IMR-90 (cell line): ENCODE data around the gene WDR89. TPM values are rescaled to one million over a fixed set of nuclear protein-coding genes. Genes with fewer than 3 reads are reported as not detected.

ENCODE experiments used
- ATAC-seq: fragments of 200-7000 bp; cut with Tn5 transposase; 2 replicates; pipeline ENCODE4 v1.9.1; 2020; ENCODE audit warnings: low read depth, mild to moderate bottlenecking, moderate library complexity
- BruUV-seq: library from RNA; stranded (reverse); fragments of 400-500 nt; replicated peaks from 2 replicates; lab custom pipeline; 2021; lab: Mats Ljungman, UMichigan
- CTCF ChIA-PET: fragments of 300-600 bp; formaldehyde crosslinking; extraction: SDS; loops from one replicate; lab custom pipeline; 2021; ENCODE audit warnings: antibody characterized with exemption; lab: Yijun Ruan, JAX
- POLR2A ChIA-PET: fragments of 300-600 bp; sonication (Branson Sonifier 250); formaldehyde crosslinking; loops from one replicate; lab custom pipeline; 2022; ENCODE audit warnings: antibody characterized with exemption; ENCODE audit not compliant: unreplicated experiment; lab: Charles Lee
- DNase-seq: peaks from one replicate; pipeline ENCODE4 v3.0.0; 2013
- H2AFZ ChIP-seq: replicated peaks from 2 replicates; pipeline ENCODE3; 2013; ENCODE audit warnings: low read length, mild to moderate bottlenecking; ENCODE audit not compliant: poor library complexity
- H2AK5ac ChIP-seq: 2 replicates; pipeline ENCODE4 v1.6.1; 2013; ENCODE audit warnings: low read depth, low read length, inconsistent platforms
- H2AK9ac ChIP-seq: replicated peaks from 2 replicates; pipeline ENCODE3; 2013; ENCODE audit warnings: mild to moderate bottlenecking, low read depth, low read length, moderate library complexity; ENCODE audit not compliant: poor library complexity
- H2BK120ac ChIP-seq: 2 replicates; pipeline ENCODE4 v1.6.1; 2013; ENCODE audit warnings: low read depth, low read length, inconsistent platforms
- H2BK15ac ChIP-seq: 3 replicates; pipeline ENCODE4 v1.6.1; 2013; ENCODE audit warnings: low read depth, low read length, inconsistent platforms
- H2BK20ac ChIP-seq: 2 replicates; pipeline ENCODE4 v1.6.1; 2013; ENCODE audit warnings: low read depth, mild to moderate bottlenecking, inconsistent platforms, low read length, moderate library complexity
- H2BK5ac ChIP-seq: 2 replicates; pipeline ENCODE4 v1.6.1; 2013; ENCODE audit warnings: mild to moderate bottlenecking, low read depth, low read length, inconsistent platforms; ENCODE audit not compliant: poor library complexity, severe bottlenecking
- H3K14ac ChIP-seq: replicated peaks from 2 replicates; pipeline ENCODE4 v1.6.1; 2013; ENCODE audit warnings: low read depth, low read length, inconsistent platforms
- H3K18ac ChIP-seq: 2 replicates; pipeline ENCODE4 v1.6.1; 2013; ENCODE audit warnings: low read depth, low read length, control low read depth
- H3K23ac ChIP-seq: 2 replicates; pipeline ENCODE4 v1.6.1; 2013; ENCODE audit warnings: low read depth, low read length, inconsistent platforms
- H3K27ac ChIP-seq: 2 replicates; pipeline ENCODE4 v1.5.1; 2013; ENCODE audit warnings: mild to moderate bottlenecking, control low read depth, low read length; ENCODE audit not compliant: insufficient read depth
- H3K27me3 ChIP-seq: 2 replicates; pipeline ENCODE4 v1.6.1; 2013; ENCODE audit warnings: low read length; ENCODE audit not compliant: control insufficient read depth, insufficient read depth
- H3K36me3 ChIP-seq: 2 replicates; pipeline ENCODE4 v1.6.1; 2013; ENCODE audit warnings: low read length, mixed read lengths; ENCODE audit not compliant: control insufficient read depth, insufficient read depth
- H3K4ac ChIP-seq: 2 replicates; pipeline ENCODE4 v1.6.1; 2013; ENCODE audit warnings: low read depth, low read length, inconsistent platforms
- H3K4me1 ChIP-seq: 2 replicates; pipeline ENCODE4 v1.6.1; 2013; ENCODE audit warnings: low read length, mixed read lengths; ENCODE audit not compliant: control insufficient read depth, insufficient read depth
- H3K4me2 ChIP-seq: 2 replicates; pipeline ENCODE4 v1.6.1; 2013; ENCODE audit warnings: low read depth, mild to moderate bottlenecking, control low read depth, low read length, moderate library complexity
- H3K4me3 ChIP-seq: 2 replicates; pipeline ENCODE4 v1.5.1; 2013; ENCODE audit warnings: low read depth, mild to moderate bottlenecking, control low read depth, low read length, moderate library complexity; ENCODE audit not compliant: insufficient read depth
- H3K56ac ChIP-seq: 2 replicates; pipeline ENCODE4 v1.6.1; 2013; ENCODE audit warnings: low read length, inconsistent platforms; ENCODE audit not compliant: insufficient read depth; ENCODE audit errors: extremely low read depth
- H3K79me1 ChIP-seq, 2 experiments: 2 replicates each; pipeline ENCODE4 v1.6.1; 2013; ENCODE audit warnings: low read length in 2 of 2, inconsistent platforms in 1 of 2, low read depth in 1 of 2
- H3K9ac ChIP-seq: 2 replicates; pipeline ENCODE4 v1.6.1; 2013; ENCODE audit warnings: low read depth, low read length, control low read depth
- H3K9me1 ChIP-seq: 2 replicates; pipeline ENCODE4 v1.6.1; 2013; ENCODE audit warnings: low read length, inconsistent platforms; ENCODE audit not compliant: insufficient read depth
- H3K9me3 ChIP-seq: 2 replicates; pipeline ENCODE4 v1.6.1; 2013; ENCODE audit warnings: low read length; ENCODE audit not compliant: control insufficient read depth, insufficient read depth
- H4K20me1 ChIP-seq: 2 replicates; pipeline ENCODE4 v1.6.1; 2013; ENCODE audit warnings: low read length, inconsistent platforms; ENCODE audit not compliant: insufficient read depth
- H4K5ac ChIP-seq: 2 replicates; pipeline ENCODE4 v1.6.1; 2013; ENCODE audit warnings: mild to moderate bottlenecking, low read depth, low read length, control low read depth
- H4K8ac ChIP-seq, 2 experiments: 2 replicates each; pipeline ENCODE4 v1.6.1; 2013; ENCODE audit warnings: low read depth in 2 of 2, low read length in 2 of 2, control low read depth in 1 of 2, inconsistent platforms in 1 of 2
- H4K91ac ChIP-seq: 2 replicates; pipeline ENCODE4 v1.6.1; 2013; ENCODE audit warnings: low read depth, low read length, inconsistent platforms; ENCODE audit not compliant: insufficient read depth
- BHLHE40 ChIP-seq: fragments of 150-350 bp; IDR thresholded peaks from 2 replicates; pipeline ENCODE4 v1.6.1; 2016; ENCODE audit warnings: mild to moderate bottlenecking, low read depth, low read length
- CEBPB ChIP-seq: IDR thresholded peaks from 2 replicates; pipeline ENCODE4 v1.6.1; 2012; ENCODE audit warnings: low read depth, low read length, improper control_type of control experiment
- CTCF ChIP-seq: conservative IDR thresholded peaks from 2 replicates; pipeline ENCODE4 v1.5.1; 2012; ENCODE audit warnings: mild to moderate bottlenecking, low read depth, low read length, improper control_type of control experiment
- MAFK ChIP-seq: IDR thresholded peaks from 2 replicates; pipeline ENCODE4 v1.6.1; 2012; ENCODE audit warnings: low read depth, low read length, improper control_type of control experiment
- MXI1 ChIP-seq: IDR thresholded peaks from 2 replicates; pipeline ENCODE4 v1.6.1; 2012; ENCODE audit warnings: low read depth, mild to moderate bottlenecking, low read length, moderate library complexity, borderline replicate concordance
- RAD21 ChIP-seq: IDR thresholded peaks from 2 replicates; pipeline ENCODE4 v1.6.1; 2012; ENCODE audit warnings: low read length, improper control_type of control experiment
- WGBS, 2 experiments: methylation state at CpG; one replicate each; pipeline versions ENCODE4 v1.1.5 to v1.1.7; 2013; ENCODE audit warnings: missing lambda C conversion rate in 2 of 2; ENCODE audit not compliant: insufficient read length in 1 of 2; ENCODE audit errors: extremely low coverage in 2 of 2; 5-methylcytosine and 5-hydroxymethylcytosine counted together
- dilution Hi-C: fragments of 300-500 bp; cut with HindIII; formaldehyde crosslinking; loops from one replicate; pipeline ENCODE4 v1.14.3; 2018; ENCODE audit warnings: low sequenced_read_pairs; ENCODE audit not compliant: unreplicated experiment
- in situ Hi-C: fragments of 300-500 bp; cut with MboI; formaldehyde crosslinking; loops from 3 replicates; pipeline ENCODE4 v1.14.3; 2019; ENCODE audit warnings: low sequenced_read_pairs, inconsistent platforms, mixed read lengths
- intact Hi-C: fragments of 100-400 bp; cut with micrococcal nuclease; formaldehyde crosslinking; loops from 2 replicates; pipeline ENCODE4 v1.10.0; 2022
- polyA plus RNA-seq, 3 experiments: library from polyadenylated mRNA; depleted of rRNA; stranded (reverse); fragments of >200 nt; gene quantifications; 2 replicates each; pipeline ENCODE4 v1.2.3, GENCODE V29; 2012; ENCODE audit warnings: low replicate concordance in 1 of 3
- total RNA-seq: library from RNA; depleted of rRNA; stranded (reverse); fragments of >200 nt; gene quantifications from 2 replicates; pipeline ENCODE4 v1.2.3, GENCODE V29; 2012
- TF ChIP-seq, protein P1 (sequence below): fragments of 150-350 bp; IDR thresholded peaks from 2 replicates; pipeline ENCODE4 v1.6.1; 2016; ENCODE audit warnings: low read depth, mild to moderate bottlenecking, low read length, moderate library complexity, borderline replicate concordance

Gene WDR89
- total and polyA plus RNA-seq, 2 of the 4 experiments (the other 2 are of a cell fraction) = 4.3 to 10.2 TPM

DNA sequence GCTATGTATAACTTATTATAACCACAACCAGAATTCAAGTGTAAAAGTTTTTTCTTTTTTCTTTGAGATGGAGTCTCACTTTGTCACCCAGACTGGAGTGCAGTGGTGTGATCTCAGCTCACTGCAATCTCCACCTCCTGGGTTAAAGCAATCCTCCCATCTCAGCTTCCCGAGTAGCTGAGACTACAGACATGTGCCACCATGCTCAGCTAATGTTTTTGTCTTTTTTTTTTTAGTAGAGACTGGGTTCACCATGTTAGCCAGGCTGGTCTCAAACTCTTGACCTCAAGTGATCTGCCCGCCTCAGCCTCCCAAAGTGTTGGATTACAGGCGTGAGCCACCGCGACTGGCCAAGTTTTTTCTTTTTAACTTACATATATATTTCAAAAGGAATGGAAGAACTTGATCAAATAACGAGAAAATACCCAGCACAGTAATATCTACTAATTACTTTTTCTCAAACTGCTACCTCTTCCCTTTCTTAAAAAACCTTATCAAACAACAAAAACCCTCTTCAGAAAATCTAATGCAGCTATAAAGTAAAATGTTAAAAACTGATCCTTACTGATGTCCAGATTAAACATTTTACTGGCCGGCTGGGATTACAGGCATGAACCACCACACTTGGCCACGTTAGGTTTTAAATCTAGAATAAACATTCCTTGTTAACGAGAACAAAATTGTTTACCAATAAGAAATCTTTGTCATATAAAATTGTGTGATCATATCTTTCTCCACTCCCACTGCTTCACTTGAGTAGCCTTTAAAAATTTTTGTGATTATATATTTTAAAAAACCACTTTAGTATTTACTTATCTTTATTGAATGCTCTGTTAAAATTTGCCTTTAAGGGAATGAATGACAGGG, 41.3 kb upstream of the WDR89 start:
- TF ChIP-seq RAD21 (no peak), BHLHE40 (no peak), MAFK (no peak), CTCF (no peak), MXI1 (no peak), CEBPB (no peak)
- TF ChIP-seq, protein P1, sequence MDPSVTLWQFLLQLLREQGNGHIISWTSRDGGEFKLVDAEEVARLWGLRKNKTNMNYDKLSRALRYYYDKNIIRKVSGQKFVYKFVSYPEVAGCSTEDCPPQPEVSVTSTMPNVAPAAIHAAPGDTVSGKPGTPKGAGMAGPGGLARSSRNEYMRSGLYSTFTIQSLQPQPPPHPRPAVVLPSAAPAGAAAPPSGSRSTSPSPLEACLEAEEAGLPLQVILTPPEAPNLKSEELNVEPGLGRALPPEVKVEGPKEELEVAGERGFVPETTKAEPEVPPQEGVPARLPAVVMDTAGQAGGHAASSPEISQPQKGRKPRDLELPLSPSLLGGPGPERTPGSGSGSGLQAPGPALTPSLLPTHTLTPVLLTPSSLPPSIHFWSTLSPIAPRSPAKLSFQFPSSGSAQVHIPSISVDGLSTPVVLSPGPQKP = no peak
- Histone ChIP-seq H2AK5ac (no peak overlapping the region), H2AK9ac (no peak overlapping the region), H3K9me3 (no peaks in the 10 kb centered on the region), H2BK5ac (no peak overlapping the region), H3K36me3 (peaks cover 2% of the 10 kb centered on the region), H4K8ac (no peak overlapping the region), H2BK20ac (no peak overlapping the region), H2AFZ (no peak overlapping the region), H3K27me3 (no peaks in the 10 kb centered on the region), H3K4me1 (peaks cover 2% of the 10 kb centered on the region; the same call in 1 of the 2 replicates), H2BK120ac (no peak overlapping the region), H3K56ac (no peak overlapping the region), H2BK15ac (no peak overlapping the region), H4K5ac (no peak overlapping the region), H3K27ac (no peak overlapping the region), H3K9ac (no peak overlapping the region), H3K4me2 (no peak overlapping the region), H3K4me3 (no peak overlapping the region), H3K79me1 (peaks cover 0 to 2% of the 10 kb centered on the region in 2 experiments; a peak in 2 of 4 replicates), H4K91ac (no peak overlapping the region), H3K4ac (no peak overlapping the region), H3K18ac (no peak overlapping the region), H3K14ac (no peak overlapping the region), H3K9me1 (no peaks in the 10 kb centered on the region), H3K23ac (no peak overlapping the region), H4K20me1 (no peaks in the 10 kb centered on the region)
- in situ Hi-C loops (no loop called here), intact Hi-C loops (no loop called here), dilution Hi-C loops (no loop called here)
- 93% methylated on average over 3 of the region's 9 CpGs; no CpG with 5 or more reads in 1 of the 2 experiments for WGBS, 2 experiments
- BruUV-seq = no TSS peak
- ATAC-seq = no peak
- no peak for DNase-seq
- POLR2A ChIA-PET = interaction anchor here (0.9 kb wide), 1 partner anchor 29 kb away, joined by 5 read pairs; no protein-coding TSS in a partner anchor
- CTCF ChIA-PET = no interaction called here
